ENCODE results near the gene SYNDIG1L. TPM values are rescaled to one million over a fixed set of nuclear protein-coding genes. Genes with fewer than 3 reads are reported as not detected.

The SYNDIG1L gene
- polyA plus RNA-seq, 1 donor (not counting 4 experiments of a cell fraction or from before 2014, with no cell fraction given), result not detected

DNA sequence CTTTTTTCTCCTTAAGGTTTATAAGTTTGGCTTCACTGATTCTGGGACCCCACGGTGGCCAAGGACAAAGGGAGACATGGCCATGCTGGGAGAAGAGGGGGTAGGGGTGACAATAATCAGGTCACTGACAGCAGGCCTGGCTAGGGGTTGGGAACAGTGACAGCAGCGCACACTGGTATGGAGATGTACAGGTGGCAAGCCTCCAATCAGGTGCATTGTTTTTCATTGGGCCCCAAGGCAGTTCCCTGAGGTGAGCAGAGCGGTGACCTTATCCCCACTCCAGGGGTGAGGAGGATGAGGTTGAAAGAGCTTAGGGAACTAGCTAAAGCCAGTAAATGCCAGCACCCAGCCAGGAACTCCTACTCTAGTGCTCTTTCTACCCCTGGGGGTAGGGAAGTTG, 1.4 kb downstream of the SYNDIG1L start:
- TF ChIP-seq, protein P1, sequence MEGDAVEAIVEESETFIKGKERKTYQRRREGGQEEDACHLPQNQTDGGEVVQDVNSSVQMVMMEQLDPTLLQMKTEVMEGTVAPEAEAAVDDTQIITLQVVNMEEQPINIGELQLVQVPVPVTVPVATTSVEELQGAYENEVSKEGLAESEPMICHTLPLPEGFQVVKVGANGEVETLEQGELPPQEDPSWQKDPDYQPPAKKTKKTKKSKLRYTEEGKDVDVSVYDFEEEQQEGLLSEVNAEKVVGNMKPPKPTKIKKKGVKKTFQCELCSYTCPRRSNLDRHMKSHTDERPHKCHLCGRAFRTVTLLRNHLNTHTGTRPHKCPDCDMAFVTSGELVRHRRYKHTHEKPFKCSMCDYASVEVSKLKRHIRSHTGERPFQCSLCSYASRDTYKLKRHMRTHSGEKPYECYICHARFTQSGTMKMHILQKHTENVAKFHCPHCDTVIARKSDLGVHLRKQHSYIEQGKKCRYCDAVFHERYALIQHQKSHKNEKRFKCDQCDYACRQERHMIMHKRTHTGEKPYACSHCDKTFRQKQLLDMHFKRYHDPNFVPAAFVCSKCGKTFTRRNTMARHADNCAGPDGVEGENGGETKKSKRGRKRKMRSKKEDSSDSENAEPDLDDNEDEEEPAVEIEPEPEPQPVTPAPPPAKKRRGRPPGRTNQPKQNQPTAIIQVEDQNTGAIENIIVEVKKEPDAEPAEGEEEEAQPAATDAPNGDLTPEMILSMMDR (optimal IDR thresholded peaks at IDR 0.05 in 1 of 3, IDR thresholded peaks at IDR 0.05 in 1 of 3, conservative IDR thresholded peaks at IDR 0.05 in 1 of 3; ENCODE audit: extremely low read depth in 1 of 3, insufficient read depth in 2 of 3, low read length in 3 of 3), result no peak
- H3K79me2 ChIP-seq (ENCODE audit: control insufficient read depth, insufficient read depth, low read length), result no peaks in the 10 kb centered on the region
- no peaks in the 10 kb centered on the region for H3K9me3 ChIP-seq (ENCODE audit: control insufficient read depth, low read depth, low read length)
- H4K20me1 ChIP-seq (ENCODE audit: control insufficient read depth, extremely low read depth, insufficient read depth, low read length), result no peaks in the 10 kb centered on the region
- no peak overlapping the region for H3K27ac ChIP-seq (ENCODE audit: control insufficient read depth, insufficient read depth, low read length)
- peaks cover 36% of the 10 kb centered on the region for H3K27me3 ChIP-seq (ENCODE audit: control insufficient read depth, extremely low read depth, insufficient read depth, low read length)
- no peak overlapping the region for H3K4me2 ChIP-seq (ENCODE audit: control insufficient read depth, extremely low read depth, insufficient read depth, low read depth, low read length)
- FAIRE-seq (no peak), DNase-seq (ENCODE audit: low read depth, low spot score) (no peak)
- H3K4me1 ChIP-seq (ENCODE audit: control insufficient read depth, extremely low read depth, insufficient read depth, low read length), result no peaks in the 10 kb centered on the region
- no peaks in the 10 kb centered on the region for H3K9me1 ChIP-seq (ENCODE audit: control insufficient read depth, extremely low read depth, insufficient read depth, low read length)
- H3K4me3 ChIP-seq (ENCODE audit: control insufficient read depth in 2 of 3, extremely low read depth in 1 of 3, insufficient read depth in 2 of 3, low read depth in 1 of 3, low read length in 3 of 3), result no peak overlapping the region
- H2AFZ ChIP-seq (ENCODE audit: control insufficient read depth, low read length), result no peak overlapping the region
- no peak overlapping the region for H3K9ac ChIP-seq (ENCODE audit: control insufficient read depth, extremely low read depth, insufficient read depth, low read length)
- dilution Hi-C loops (cut with MboI; ENCODE audit: extremely low pct_ligation_motif_present, low sequenced_read_pairs), result no loop called here
- no peaks in the 10 kb centered on the region for H3K36me3 ChIP-seq (ENCODE audit: control insufficient read depth in 2 of 2, extremely low read depth in 1 of 2, insufficient read depth in 2 of 2, low read length in 2 of 2)

- Histone ChIP-seq H2AFZ (ENCODE audit: control insufficient read depth, low read length) (no peak overlapping the region), H3K9me3 (ENCODE audit: control insufficient read depth, low read depth, low read length) (no peaks in the 10 kb centered on the region), H3K9ac (ENCODE audit: control insufficient read depth, extremely low read depth, insufficient read depth, low read length) (no peak overlapping the region), H4K20me1 (ENCODE audit: control insufficient read depth, extremely low read depth, insufficient read depth, low read length) (no peaks in the 10 kb centered on the region), H3K4me2 (ENCODE audit: control insufficient read depth, extremely low read depth, insufficient read depth, low read depth, low read length) (no peak overlapping the region), H3K79me2 (ENCODE audit: control insufficient read depth, insufficient read depth, low read length) (no peaks in the 10 kb centered on the region), H3K4me1 (ENCODE audit: control insufficient read depth, extremely low read depth, insufficient read depth, low read length) (no peaks in the 10 kb centered on the region), H3K9me1 (ENCODE audit: control insufficient read depth, extremely low read depth, insufficient read depth, low read length) (no peaks in the 10 kb centered on the region), H3K27me3 (ENCODE audit: control insufficient read depth, extremely low read depth, insufficient read depth, low read length) (peaks cover 35% of the 10 kb centered on the region), H3K27ac (ENCODE audit: control insufficient read depth, insufficient read depth, low read length) (no peak overlapping the region), H3K4me3 (ENCODE audit: control insufficient read depth in 2 of 3, extremely low read depth in 1 of 3, insufficient read depth in 2 of 3, low read depth in 1 of 3, low read length in 3 of 3) (no peak overlapping the region), H3K36me3 (ENCODE audit: control insufficient read depth in 2 of 2, extremely low read depth in 1 of 2, insufficient read depth in 2 of 2, low read length in 2 of 2) (no peaks in the 10 kb centered on the region)
- dilution Hi-C loops (cut with MboI; ENCODE audit: extremely low pct_ligation_motif_present, low sequenced_read_pairs), result no loop called here
- FAIRE-seq (no peak), DNase-seq (ENCODE audit: low read depth, low spot score) (no peak)
- TF ChIP-seq, protein P1 (optimal IDR thresholded peaks at IDR 0.05 in 1 of 3, IDR thresholded peaks at IDR 0.05 in 1 of 3, conservative IDR thresholded peaks at IDR 0.05 in 1 of 3; ENCODE audit: extremely low read depth in 1 of 3, insufficient read depth in 2 of 3, low read length in 3 of 3), result no peak
- no peak for TF ChIP-seq EZH2 (IDR thresholded peaks at IDR 0.05; ENCODE audit: low read length)
These were observed 2.8 kb downstream of the SYNDIG1L start for GRCh38 chr14:74423246-74423645.
